ENCODE measurements around the gene ZNF283. TPM values are rescaled to one million over a fixed set of nuclear protein-coding genes. Genes with fewer than 3 reads are reported as not detected.
"Not testable (repeated sequence)": the region's sequence is repeated elsewhere in the genome, so short reads cannot be mapped to it uniquely, and the experiment has no call there.

ZNF283 gene
- total RNA-seq, 3 donors from 2014 or later: 6.9 to 19.6 (median 13.8) TPM

DNA sequence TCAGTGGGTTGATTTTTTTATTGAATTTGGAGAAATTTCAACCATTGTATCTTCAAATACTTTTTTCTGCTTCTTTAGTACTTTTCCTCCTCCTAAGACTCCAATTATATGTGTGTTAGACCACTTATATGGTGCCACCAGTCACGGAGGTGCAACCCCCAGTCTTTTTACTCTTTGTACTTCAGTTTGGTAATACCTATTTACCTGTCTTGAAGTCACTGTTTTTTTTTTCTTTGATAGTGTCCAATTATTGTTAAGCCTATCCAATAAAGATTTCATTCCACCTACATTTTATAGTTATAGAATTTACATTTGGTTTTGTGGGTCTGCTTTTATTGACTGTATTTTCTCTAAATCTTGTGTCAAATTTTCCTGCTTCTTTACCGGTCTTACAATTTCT is 14.9 kb downstream of the ZNF283 start:
- no peaks in the 10 kb centered on the region for H3K27me3 ChIP-seq
- H3K36me3 ChIP-seq: peaks cover 74% of the 10 kb centered on the region
- H3K9me3 ChIP-seq: peaks cover 65 to 100% of the 10 kb centered on the region in 2 donors
- no peak overlapping the region for H3K27ac ChIP-seq
- no peak for TF ChIP-seq POLR2A (IDR thresholded peaks at IDR 0.05)
- no peak for TF ChIP-seq POLR2AphosphoS5 (IDR thresholded peaks at IDR 0.05)
- TF ChIP-seq, protein P1, sequence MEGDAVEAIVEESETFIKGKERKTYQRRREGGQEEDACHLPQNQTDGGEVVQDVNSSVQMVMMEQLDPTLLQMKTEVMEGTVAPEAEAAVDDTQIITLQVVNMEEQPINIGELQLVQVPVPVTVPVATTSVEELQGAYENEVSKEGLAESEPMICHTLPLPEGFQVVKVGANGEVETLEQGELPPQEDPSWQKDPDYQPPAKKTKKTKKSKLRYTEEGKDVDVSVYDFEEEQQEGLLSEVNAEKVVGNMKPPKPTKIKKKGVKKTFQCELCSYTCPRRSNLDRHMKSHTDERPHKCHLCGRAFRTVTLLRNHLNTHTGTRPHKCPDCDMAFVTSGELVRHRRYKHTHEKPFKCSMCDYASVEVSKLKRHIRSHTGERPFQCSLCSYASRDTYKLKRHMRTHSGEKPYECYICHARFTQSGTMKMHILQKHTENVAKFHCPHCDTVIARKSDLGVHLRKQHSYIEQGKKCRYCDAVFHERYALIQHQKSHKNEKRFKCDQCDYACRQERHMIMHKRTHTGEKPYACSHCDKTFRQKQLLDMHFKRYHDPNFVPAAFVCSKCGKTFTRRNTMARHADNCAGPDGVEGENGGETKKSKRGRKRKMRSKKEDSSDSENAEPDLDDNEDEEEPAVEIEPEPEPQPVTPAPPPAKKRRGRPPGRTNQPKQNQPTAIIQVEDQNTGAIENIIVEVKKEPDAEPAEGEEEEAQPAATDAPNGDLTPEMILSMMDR (IDR thresholded peaks at IDR 0.05): no peak
- intact Hi-C loops (cut with DNase I; ENCODE audit: low total_unique reads): no loop called here
- no peak for DNase-seq (ENCODE audit: low spot score in 2 of 2)
- H3K4me3 ChIP-seq: no peak overlapping the region
- H3K4me1 ChIP-seq: no peaks in the 10 kb centered on the region

DNA sequence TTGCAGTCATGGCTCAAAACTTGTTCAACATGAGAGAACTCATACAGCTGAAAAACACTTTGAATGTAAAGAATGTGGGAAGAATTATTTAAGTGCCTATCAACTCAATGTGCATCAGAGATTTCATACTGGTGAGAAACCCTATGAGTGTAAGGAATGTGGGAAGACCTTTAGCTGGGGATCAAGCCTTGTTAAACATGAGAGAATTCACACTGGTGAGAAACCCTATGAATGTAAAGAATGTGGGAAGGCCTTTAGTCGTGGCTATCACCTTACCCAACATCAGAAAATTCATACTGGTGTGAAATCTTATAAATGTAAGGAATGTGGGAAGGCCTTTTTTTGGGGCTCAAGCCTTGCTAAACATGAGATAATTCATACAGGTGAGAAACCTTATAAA is 20.1 kb downstream of the ZNF283 start:
- Histone ChIP-seq H3K4me3 (peak overlapping the region in 1 of 3 donors; percentile 4), H3K9me3 (peaks cover 66 to 100% of the 10 kb centered on the region in 2 donors), H3K36me3 (peaks cover 63% of the 10 kb centered on the region), H3K27ac (no peak overlapping the region), H3K4me1 (no peaks in the 10 kb centered on the region), H3K27me3 (no peaks in the 10 kb centered on the region)
- intact Hi-C loops (cut with DNase I; ENCODE audit: low total_unique reads): no loop called here
- no peak for DNase-seq (ENCODE audit: low spot score in 2 of 2)
- TF ChIP-seq, protein P1 (IDR thresholded peaks at IDR 0.05): no peak
- TF ChIP-seq POLR2AphosphoS5 (IDR thresholded peaks at IDR 0.05): no peak
- no peak for TF ChIP-seq POLR2A (IDR thresholded peaks at IDR 0.05)

DNA sequence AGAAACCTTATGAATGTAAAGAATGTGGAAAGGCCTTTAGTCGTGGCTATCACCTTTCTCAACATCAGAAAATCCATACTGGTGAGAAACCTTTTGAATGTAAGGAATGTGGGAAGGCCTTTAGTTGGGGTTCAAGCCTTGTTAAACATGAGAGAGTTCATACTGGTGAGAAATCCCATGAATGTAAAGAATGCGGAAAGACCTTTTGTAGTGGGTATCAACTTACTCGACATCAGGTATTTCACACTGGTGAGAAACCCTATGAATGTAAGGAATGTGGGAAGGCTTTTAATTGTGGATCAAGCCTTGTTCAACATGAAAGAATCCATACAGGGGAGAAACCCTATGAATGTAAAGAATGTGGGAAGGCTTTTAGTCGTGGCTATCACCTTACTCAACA is 20.8 kb downstream of the ZNF283 start:
- no peak for DNase-seq (ENCODE audit: low spot score in 2 of 2)
- Histone ChIP-seq H3K27me3 (no peaks in the 10 kb centered on the region), H3K27ac (no peak overlapping the region), H3K4me1 (no peaks in the 10 kb centered on the region), H3K36me3 (peaks cover 58% of the 10 kb centered on the region), H3K9me3 (peaks cover 66 to 100% of the 10 kb centered on the region in 2 donors), H3K4me3 (peak overlapping the region in 1 of 3 donors; percentile 4)
- no peak for TF ChIP-seq POLR2A (IDR thresholded peaks at IDR 0.05)
- intact Hi-C loops (cut with DNase I; ENCODE audit: low total_unique reads): no loop called here

DNA sequence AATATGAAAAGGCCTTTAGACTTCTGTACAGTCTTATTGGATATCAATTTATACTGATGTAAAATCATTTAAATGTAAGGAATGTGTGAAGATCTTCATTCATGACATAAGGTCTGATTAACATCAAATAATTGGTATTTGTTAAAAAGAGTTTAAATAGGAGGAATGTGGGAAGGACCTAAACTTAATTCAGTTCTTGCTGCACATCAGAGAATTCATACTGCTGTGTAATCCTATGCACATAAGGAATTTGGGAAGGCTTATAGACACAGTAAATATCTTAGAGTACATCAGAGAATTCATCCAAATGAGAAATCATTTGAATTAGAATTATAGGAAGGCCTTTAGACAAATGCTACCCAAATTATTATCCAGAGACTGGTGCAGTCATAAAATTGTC is 21.7 kb downstream of the ZNF283 start:
- Histone ChIP-seq H3K27me3 (no peaks in the 10 kb centered on the region), H3K9me3 (peaks cover 73 to 100% of the 10 kb centered on the region in 2 donors), H3K36me3 (peaks cover 52% of the 10 kb centered on the region), H3K4me1 (no peaks in the 10 kb centered on the region), H3K27ac (no peak overlapping the region), H3K4me3 (no peak overlapping the region)
- intact Hi-C loops (cut with DNase I; ENCODE audit: low total_unique reads): no loop called here
- TF ChIP-seq POLR2AphosphoS5 (IDR thresholded peaks at IDR 0.05) (no peak), POLR2A (IDR thresholded peaks at IDR 0.05) (no peak)
- TF ChIP-seq, protein P1 (IDR thresholded peaks at IDR 0.05): no peak
- DNase-seq (ENCODE audit: low spot score in 2 of 2): no peak

DNA sequence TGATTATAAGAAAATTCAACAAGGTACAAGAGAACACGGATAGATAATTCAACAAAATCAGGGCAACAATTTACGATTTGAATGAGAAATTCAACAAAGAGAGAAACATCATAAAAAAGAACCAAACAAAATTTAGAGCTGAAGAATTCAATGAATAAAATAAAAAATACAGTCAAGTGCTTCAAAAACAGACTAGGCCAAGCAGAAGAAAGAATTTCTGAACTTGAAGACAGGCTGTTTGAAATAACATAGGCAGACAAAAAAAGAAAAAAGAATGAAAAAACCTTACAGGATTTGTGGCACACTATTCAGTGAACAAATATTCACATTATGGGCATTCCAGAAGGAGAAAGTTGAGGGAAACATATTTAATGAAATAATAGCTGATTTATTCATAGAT is 31.1 kb downstream of the ZNF283 start:
- H3K9me3 ChIP-seq: peaks cover 77 to 99% of the 10 kb centered on the region in 2 donors
- intact Hi-C loops (cut with DNase I; ENCODE audit: low total_unique reads): no loop called here

DNA sequence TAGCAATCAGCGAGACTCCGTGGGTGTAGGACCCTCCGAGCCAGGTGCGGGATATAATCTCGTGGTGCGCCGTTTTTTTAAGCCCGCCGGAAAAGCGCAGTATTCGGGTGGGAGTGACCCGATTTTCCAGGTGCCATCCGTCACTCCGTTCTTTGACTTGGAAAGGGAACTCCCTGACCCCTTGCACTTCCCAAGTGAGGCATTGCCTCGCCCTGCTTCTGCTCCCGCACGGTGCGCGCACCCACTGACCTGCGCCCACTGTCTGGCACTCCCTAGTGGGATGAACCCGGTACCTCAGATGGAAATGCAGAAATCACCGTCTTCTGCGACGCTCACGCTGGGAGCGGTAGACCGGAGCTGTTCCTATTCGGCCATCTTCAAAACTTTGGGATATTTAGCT is 39.8 kb downstream of the ZNF283 start:
- H3K9me3 ChIP-seq: peaks cover 46 to 80% of the 10 kb centered on the region in 2 donors
- H3K4me3 ChIP-seq; H3K27ac ChIP-seq; H3K36me3 ChIP-seq; intact Hi-C loops (cut with DNase I; ENCODE audit: low total_unique reads); H3K4me1 ChIP-seq; DNase-seq (ENCODE audit: low spot score in 2 of 2); H3K27me3 ChIP-seq: not testable (repeated sequence)

More for the DNA sequence above, 31.1 kb downstream of the ZNF283 start:
- DNase-seq (ENCODE audit: low spot score in 2 of 2): no peak
- TF ChIP-seq POLR2A (IDR thresholded peaks at IDR 0.05) (no peak), POLR2AphosphoS5 (IDR thresholded peaks at IDR 0.05) (no peak)
- TF ChIP-seq, protein P1 (IDR thresholded peaks at IDR 0.05): no peak
- Histone ChIP-seq H3K4me3 (no peak overlapping the region), H3K36me3 (no peaks in the 10 kb centered on the region), H3K4me1 (no peaks in the 10 kb centered on the region), H3K27ac (no peak overlapping the region), H3K27me3 (no peaks in the 10 kb centered on the region)

All from breast epithelium (tissue), 4 donors.